Prostate gland (tissue), 1 donor: ENCODE results near the gene COL23A1.

Experiments
- POLR2A ChIP-seq: fragments of 450-650 bp; IDR thresholded peaks from one replicate; pipeline ENCODE4 v1.6.1; 2016; ENCODE audit warnings: antibody characterized with exemption, mild to moderate bottlenecking
- POLR2AphosphoS5 ChIP-seq: sonication (generic); formaldehyde crosslinking; IDR thresholded peaks from one replicate; pipeline ENCODE4 v1.6.1; 2017; ENCODE audit warnings: antibody characterized with exemption

DNA sequence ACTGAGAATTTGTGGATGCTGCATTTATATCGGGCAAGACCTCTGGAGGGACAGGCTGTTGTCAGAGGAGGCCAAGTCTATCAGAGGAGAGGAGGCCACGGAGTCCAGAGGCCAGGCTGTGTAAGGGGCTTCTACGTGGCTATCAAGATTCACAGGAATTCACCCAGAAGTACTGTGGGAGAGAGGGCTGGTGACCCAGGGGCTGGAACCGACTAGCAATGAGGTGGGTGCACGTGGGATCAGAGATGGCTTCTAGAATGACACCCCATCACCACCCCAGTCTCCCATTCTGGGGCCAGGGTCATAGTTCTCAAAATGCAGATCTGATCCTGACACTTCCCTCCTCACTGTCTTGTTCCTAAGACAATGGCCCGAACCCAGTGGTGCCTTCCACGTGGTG lies 296.4 kb downstream of the COL23A1 start:
- TF ChIP-seq POLR2A (no peak), POLR2AphosphoS5 (no peak)
